ENCODE results near the gene ANKRD36.
"Not testable (repeated sequence)": the region's sequence is repeated elsewhere in the genome, so short reads cannot be mapped to it uniquely, and the experiment has no call there.

ANKRD36 gene

DNA sequence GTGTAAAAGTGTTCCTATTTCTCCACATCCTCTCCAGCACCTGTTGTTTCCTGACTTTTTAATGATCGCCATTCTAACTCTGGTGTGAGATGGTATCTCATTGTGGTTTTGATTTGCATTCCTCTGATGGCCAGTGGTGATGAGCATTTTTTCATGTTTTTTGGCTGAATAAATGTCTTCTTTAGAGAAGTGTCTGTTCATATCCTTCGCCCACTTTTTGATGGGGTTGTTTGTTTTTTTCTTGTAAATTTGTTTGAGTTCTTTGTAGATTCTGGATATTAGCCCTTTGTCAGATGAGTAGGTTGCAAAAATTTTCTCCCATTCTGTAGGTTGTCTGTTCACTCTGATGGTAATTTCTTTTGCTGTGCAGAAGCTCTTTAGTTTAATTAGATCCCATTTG lies 16.1 kb downstream of the ANKRD36 start:
- not testable (repeated sequence) for DNase-seq

DNA sequence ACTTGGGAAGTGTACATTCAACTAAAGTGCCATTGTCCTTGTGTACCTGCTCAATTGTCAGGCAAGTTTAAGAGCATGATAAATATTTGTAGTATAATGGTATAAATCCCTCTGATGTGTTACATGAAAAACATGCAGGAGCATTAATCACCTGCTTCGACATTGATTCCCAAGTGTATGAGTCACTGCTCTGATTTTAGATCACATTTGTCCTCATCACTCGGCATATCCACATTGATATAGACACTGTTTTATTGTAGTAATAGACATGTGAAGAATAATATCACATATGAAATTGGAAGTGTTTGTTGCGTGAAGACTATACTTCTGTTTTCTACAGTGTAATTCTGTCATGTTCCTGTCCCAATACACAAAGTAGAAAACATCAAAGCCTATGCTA lies 31.1 kb downstream of the ANKRD36 start:
- not testable (repeated sequence) for DNase-seq

DNA sequence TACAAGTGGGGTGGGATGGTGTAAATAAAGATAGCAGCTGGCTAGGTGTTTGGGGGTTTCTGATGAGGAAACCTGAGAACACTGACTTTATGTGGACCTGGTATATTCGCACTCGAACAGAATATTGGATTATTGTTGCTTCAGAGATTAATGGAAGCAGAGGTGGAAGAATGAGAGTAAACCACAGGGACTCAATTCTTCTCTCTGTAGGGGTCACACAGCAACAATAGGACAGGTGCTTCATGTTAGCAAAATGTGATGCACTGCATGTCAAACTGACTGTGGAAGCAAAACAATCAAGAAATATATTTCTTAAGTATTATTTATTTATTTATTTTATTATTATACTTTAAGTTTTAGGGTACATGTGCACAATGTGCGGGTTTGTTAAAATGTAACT lies 53.6 kb downstream of the ANKRD36 start:
- DNase-seq = not testable (repeated sequence)

DNA sequence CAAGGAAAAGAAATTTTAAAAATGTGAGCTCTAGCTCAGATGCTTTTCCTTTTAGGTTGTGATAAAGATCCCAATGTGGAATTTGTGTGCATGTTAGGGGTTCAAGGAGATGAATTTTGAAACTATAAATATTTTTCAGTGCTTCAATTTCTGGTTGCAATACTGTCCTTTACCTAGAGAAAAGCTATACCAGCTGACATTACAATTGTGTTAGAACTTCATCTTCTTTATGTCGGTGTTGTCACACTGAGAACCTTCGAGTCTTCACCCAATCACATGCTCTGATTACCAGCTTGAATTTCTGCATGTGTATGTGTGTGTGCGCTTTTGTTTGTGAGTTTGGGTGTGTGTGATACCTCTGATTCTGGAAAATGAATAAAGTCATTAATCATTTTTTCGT lies 55.0 kb downstream of the ANKRD36 start:
- DNase-seq = not testable (repeated sequence)

DNA sequence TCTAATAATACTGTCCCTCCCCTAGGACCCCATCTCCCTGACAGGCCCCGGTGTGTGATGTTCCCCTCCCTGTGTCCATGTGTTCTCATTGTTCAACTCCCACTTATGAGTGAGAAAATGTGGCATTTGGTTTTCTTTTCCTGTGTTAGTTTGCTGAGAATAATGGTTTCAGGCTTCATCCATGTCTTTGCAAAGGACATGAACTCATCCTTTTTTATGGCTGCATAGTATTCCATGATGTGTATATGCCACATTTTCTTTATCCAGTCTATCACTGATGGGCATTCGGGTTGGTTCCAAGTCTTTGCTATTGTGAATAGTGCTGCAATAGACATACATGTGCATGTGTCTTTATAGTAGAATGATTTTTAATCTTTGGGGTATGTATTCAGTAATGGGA lies 55.6 kb downstream of the ANKRD36 start:
- DNase-seq = not testable (repeated sequence)

DNA sequence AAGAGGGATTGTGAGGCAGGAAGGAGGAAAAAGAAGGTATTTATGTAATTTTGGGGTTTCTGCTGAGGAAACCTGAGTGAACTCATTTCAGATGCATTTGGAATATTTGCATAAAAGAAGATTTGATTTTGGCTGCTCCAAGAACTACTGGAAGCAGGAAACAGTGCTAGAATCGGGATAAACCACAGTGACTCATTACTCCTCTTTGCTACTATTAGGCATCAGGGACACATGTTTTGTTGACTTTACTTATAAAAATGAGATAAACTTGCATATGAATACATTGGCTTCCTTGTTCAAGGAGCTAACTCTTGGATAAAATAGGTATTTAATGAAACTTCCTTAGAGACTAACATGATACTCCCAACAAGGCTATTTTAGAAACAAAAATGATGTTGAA lies 67.4 kb downstream of the ANKRD36 start:
- DNase-seq = not testable (repeated sequence)

DNA sequence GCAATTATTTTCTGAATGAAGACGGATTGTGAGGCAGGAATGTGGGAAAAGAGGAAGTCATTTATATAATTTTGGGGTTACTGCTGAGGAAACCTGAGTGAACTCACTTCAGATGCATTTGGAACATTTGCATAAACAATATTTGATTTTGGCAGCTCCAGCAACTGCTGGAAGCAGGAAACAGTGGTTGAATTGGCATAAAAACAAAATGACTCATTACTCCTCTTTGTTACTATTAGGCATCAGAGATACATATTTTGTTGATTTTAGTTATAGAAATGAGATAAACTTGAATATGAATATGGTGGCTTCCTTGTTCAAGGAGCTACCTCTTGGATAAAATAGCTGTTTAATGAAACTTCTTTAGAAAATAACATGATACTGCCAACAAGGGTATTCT lies 82.4 kb downstream of the ANKRD36 start:
- not testable (repeated sequence) for DNase-seq

GRCh38 chr2:97197251-97197650 lies 84.3 kb downstream of the ANKRD36 start:
- not testable (repeated sequence) for DNase-seq

- DNase-seq = not testable (repeated sequence)
Observed at GRCh38 chr2:97200887-97201286, 87.9 kb downstream of the ANKRD36 start.

GRCh38 chr2:97202643-97203250 lies 89.8 kb downstream of the ANKRD36 start:
- not testable (repeated sequence) for DNase-seq

- no peak for DNase-seq
Observed at GRCh38 chr2:97210325-97210724, 97.4 kb downstream of the ANKRD36 start.

- DNase-seq = not testable (repeated sequence)
Observed at GRCh38 chr2:97215025-97215424, 102.1 kb downstream of the ANKRD36 start.

DNA sequence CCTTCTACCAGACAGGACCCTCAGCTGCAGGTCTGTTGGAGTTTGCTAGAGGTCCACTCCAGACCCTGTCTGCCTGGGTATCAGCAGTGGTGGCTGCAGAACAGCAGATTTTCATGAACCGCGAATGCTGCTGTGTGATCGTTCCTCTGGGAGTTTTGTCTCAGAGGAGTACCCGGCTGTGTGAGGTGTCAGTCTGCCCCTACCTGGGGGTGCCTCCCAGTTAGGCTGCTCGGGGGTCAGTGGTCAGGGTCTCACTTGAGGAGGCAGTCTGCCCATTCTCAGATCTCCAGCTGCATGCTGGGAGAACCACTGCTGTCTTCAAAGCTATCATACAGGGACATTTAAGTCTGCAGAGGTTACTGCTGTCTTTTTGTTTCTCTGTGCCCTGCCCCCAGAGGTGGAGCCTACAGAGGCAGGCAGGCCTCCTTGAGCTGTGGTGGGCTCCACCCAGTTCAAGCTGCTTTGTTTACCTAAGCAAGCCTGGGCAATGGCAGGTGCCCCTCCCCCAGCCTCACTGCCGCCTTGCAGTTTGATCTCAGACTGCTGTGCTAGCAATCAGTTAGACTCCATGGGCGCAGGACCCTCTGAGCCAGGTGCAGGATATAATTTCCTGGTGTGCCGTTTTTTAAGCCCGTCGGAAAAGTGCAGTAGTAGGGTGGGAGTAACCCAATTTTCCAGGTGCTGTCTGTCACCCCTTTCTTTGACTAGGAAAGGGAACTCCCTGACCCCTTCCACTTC lies 118.1 kb downstream of the ANKRD36 start:
- DNase-seq = not testable (repeated sequence)

DNA sequence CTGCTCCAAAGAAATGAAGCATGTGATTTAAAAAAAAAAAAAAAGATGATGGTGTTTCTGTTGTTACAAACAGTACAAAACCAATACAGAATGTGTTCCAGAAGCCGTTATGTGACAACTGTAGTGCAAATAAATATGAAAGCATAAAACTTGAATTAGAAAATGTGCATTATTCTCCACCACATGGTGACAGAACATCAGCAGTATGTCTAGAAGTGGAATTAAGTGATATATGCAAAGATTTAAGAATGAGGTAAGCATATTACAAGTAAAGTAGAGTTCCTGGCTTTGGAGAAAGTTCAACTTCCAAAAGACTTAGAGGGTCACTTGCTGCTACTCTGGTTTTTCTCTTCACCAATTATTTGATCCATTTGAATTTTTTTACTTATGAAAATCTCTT lies 120.0 kb downstream of the ANKRD36 start:
- DNase-seq = not testable (repeated sequence)

DNA sequence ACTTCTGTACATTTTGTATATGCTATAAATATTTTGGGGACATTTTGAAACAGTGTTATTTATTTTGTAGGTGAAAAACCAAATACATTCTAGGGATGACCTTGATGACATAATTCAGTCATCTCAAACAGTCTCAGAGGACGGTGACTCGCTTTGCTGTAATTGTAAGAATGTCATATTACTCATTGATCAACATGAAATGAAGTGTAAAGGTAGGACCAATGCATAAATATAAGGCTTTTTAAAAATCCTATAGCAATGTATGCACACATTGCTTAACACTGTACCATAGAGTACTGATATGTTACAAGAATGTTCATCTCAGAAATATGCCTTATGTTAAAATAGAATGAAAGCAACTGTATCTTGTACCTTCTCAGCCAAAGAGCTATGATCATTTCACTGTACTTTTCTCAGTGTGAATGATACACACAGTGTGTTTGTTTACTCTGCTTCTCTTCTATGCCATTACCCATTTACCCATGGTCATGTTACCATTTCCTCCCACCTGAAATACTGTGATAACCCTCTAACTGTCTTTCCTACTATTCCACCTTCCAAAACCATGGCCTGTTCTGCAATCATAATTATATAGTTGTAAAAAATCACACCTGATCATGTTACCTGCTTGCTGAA lies 120.8 kb downstream of the ANKRD36 start:
- not testable (repeated sequence) for DNase-seq

- DNase-seq = not testable (repeated sequence)
Observed at GRCh38 chr2:97261192-97261591, 148.2 kb downstream of the ANKRD36 start.

GRCh38 chr2:97266449-97266848 lies 153.5 kb downstream of the ANKRD36 start:
- DNase-seq = not testable (repeated sequence)

DNA sequence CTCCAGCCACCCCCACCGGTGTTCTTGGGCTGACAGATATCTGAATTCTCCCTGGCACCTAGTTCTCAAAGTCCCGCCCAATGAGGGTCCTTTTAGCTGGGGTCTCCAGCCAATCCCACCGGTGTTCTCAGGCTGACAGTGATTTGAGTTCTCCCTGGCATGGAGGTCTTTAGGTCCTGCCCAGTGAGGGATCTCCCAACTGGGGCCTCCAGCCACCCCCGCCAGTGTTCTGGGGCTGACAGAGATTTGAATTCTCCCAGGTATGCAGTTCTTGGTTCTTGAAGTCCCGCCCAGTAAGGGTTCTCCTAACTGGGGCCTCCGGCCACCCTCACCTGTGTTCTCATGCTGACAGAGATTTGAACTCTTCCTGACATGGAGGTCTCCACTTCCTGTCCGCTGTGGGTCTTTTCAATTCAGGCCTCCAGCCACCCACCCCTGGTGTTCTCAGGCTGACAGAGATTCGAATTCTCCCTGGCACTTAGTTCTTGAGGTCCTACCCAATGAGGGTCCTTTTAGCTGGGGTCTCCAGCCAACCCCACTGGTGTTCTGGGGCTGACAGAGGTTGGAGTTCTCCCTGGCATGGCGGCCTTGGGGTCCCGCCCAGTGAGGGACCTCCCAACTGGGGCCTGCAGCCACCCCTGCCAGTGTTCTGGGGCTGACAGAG lies 154.6 kb downstream of the ANKRD36 start:
- DNase-seq = peak; percentile 29

DNA sequence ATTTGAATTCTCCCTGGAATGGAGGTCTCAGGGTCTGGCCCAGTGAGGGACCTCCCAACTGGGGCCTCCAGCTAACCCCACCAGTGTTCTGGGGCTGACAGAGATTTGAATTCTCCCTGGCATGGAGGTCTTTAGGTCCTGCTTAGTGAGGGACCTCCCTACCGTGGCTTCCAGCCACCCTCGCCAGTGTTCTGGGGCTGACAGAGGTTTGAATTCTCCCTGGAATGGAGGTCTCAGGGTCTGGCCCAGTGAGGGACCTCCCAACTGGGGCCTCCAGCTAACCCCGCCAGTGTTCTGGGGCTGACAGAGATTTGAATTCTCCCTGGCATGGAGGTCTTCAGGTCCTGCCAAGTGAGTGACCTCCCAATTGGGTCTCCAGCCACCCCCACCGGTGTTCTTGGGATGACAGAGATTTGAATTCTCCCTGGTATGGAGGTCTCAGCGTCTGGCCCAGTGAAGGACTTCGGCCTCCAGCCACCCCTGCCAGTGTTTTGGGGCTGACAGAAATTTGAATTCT lies 155.2 kb downstream of the ANKRD36 start:
- peak; percentile 27 for DNase-seq

- DNase-seq = not testable (repeated sequence)
Observed at GRCh38 chr2:97276232-97276798, 163.4 kb downstream of the ANKRD36 start.

- not testable (repeated sequence) for DNase-seq
Observed at GRCh38 chr2:97285187-97285586, 172.2 kb downstream of the ANKRD36 start.

- not testable (repeated sequence) for DNase-seq
Observed at GRCh38 chr2:97293687-97294086, 180.7 kb downstream of the ANKRD36 start.

All from activated CD4-positive, CD25-positive, alpha-beta regulatory T cell treated with anti-CD3 and anti-CD28 coated beads, Interleukin-2, amount 50 U/mL, for 72 hours (primary cell).